ENCODE measurements around the gene MSLN. TPM values are rescaled to one million over a fixed set of nuclear protein-coding genes. Genes with fewer than 3 reads are reported as not detected.

The MSLN gene
- polyA plus RNA-seq, 1 donor (not counting 4 experiments of a cell fraction or from before 2014, with no cell fraction given): 8.5 TPM

GRCh38 chr16:789191-789850 is 28.8 kb downstream of the MSLN start:
- no peak overlapping the region for H2AFZ ChIP-seq (ENCODE audit: control insufficient read depth, low read length)
- peak overlapping the region; percentile 76 for H3K4me2 ChIP-seq (ENCODE audit: control insufficient read depth, extremely low read depth, insufficient read depth, low read depth, low read length)
- peaks cover 14% of the 10 kb centered on the region for H3K4me1 ChIP-seq (ENCODE audit: control insufficient read depth, extremely low read depth, insufficient read depth, low read length)
- no peak overlapping the region for H3K27ac ChIP-seq (ENCODE audit: control insufficient read depth, insufficient read depth, low read length)
- peaks cover 27% of the 10 kb centered on the region for H3K79me2 ChIP-seq (ENCODE audit: control insufficient read depth, insufficient read depth, low read length)
- peaks cover 7% of the 10 kb centered on the region for H4K20me1 ChIP-seq (ENCODE audit: control insufficient read depth, extremely low read depth, insufficient read depth, low read length)
- no peaks in the 10 kb centered on the region for H3K27me3 ChIP-seq (ENCODE audit: control insufficient read depth, extremely low read depth, insufficient read depth, low read length)
- no peaks in the 10 kb centered on the region for H3K9me1 ChIP-seq (ENCODE audit: control insufficient read depth, extremely low read depth, insufficient read depth, low read length)
- peak overlapping the region; percentile 76 for H3K9ac ChIP-seq (ENCODE audit: control insufficient read depth, extremely low read depth, insufficient read depth, low read length)
- TF ChIP-seq CTCF (optimal IDR thresholded peaks at IDR 0.05 in 1 of 3, IDR thresholded peaks at IDR 0.05 in 1 of 3, conservative IDR thresholded peaks at IDR 0.05 in 1 of 3; ENCODE audit: extremely low read depth in 1 of 3, insufficient read depth in 2 of 3, low read length in 3 of 3) (no peak), EZH2 (IDR thresholded peaks at IDR 0.05; ENCODE audit: low read length) (no peak)
- no peak for FAIRE-seq
- H3K36me3 ChIP-seq (ENCODE audit: control insufficient read depth in 2 of 2, extremely low read depth in 1 of 2, insufficient read depth in 2 of 2, low read length in 2 of 2): peaks cover 5 to 12% of the 10 kb centered on the region in 2 experiments
- dilution Hi-C loops (cut with MboI; ENCODE audit: extremely low pct_ligation_motif_present, low sequenced_read_pairs): no loop called here
- H3K4me3 ChIP-seq (ENCODE audit: control insufficient read depth in 2 of 3, extremely low read depth in 1 of 3, insufficient read depth in 2 of 3, low read depth in 1 of 3, low read length in 3 of 3): peak overlapping the region; percentile 74 to 82 (median 76)
- no peaks in the 10 kb centered on the region for H3K9me3 ChIP-seq (ENCODE audit: control insufficient read depth, low read depth, low read length)
- no peak for DNase-seq (ENCODE audit: low read depth, low spot score)

GRCh38 chr16:790086-790485 is 29.6 kb downstream of the MSLN start:
- Histone ChIP-seq H3K36me3 (ENCODE audit: control insufficient read depth in 2 of 2, extremely low read depth in 1 of 2, insufficient read depth in 2 of 2, low read length in 2 of 2) (peaks cover 5 to 12% of the 10 kb centered on the region in 2 experiments), H3K9me1 (ENCODE audit: control insufficient read depth, extremely low read depth, insufficient read depth, low read length) (no peaks in the 10 kb centered on the region), H3K79me2 (ENCODE audit: control insufficient read depth, insufficient read depth, low read length) (peaks cover 27% of the 10 kb centered on the region), H3K9ac (ENCODE audit: control insufficient read depth, extremely low read depth, insufficient read depth, low read length) (no peak overlapping the region), H3K9me3 (ENCODE audit: control insufficient read depth, low read depth, low read length) (no peaks in the 10 kb centered on the region), H3K4me3 (ENCODE audit: control insufficient read depth in 2 of 3, extremely low read depth in 1 of 3, insufficient read depth in 2 of 3, low read depth in 1 of 3, low read length in 3 of 3) (no peak overlapping the region), H3K4me2 (ENCODE audit: control insufficient read depth, extremely low read depth, insufficient read depth, low read depth, low read length) (no peak overlapping the region), H2AFZ (ENCODE audit: control insufficient read depth, low read length) (no peak overlapping the region), H3K27ac (ENCODE audit: control insufficient read depth, insufficient read depth, low read length) (no peak overlapping the region), H3K4me1 (ENCODE audit: control insufficient read depth, extremely low read depth, insufficient read depth, low read length) (peaks cover 14% of the 10 kb centered on the region), H3K27me3 (ENCODE audit: control insufficient read depth, extremely low read depth, insufficient read depth, low read length) (no peaks in the 10 kb centered on the region), H4K20me1 (ENCODE audit: control insufficient read depth, extremely low read depth, insufficient read depth, low read length) (peaks cover 3% of the 10 kb centered on the region)
- dilution Hi-C loops (cut with MboI; ENCODE audit: extremely low pct_ligation_motif_present, low sequenced_read_pairs): no loop called here
- FAIRE-seq: no peak
- TF ChIP-seq EZH2 (IDR thresholded peaks at IDR 0.05; ENCODE audit: low read length) (no peak), CTCF (optimal IDR thresholded peaks at IDR 0.05 in 1 of 3, IDR thresholded peaks at IDR 0.05 in 1 of 3, conservative IDR thresholded peaks at IDR 0.05 in 1 of 3; ENCODE audit: extremely low read depth in 1 of 3, insufficient read depth in 2 of 3, low read length in 3 of 3) (no peak)
- no peak for DNase-seq (ENCODE audit: low read depth, low spot score)
